A549 treated with ZK216348 at 1 μM for 4 hours (cell line): ENCODE measurements around the gene GP1BA. TPM values are rescaled to one million over a fixed set of nuclear protein-coding genes. Genes with fewer than 3 reads are reported as not detected.

Source experiments
- total RNA-seq: library from RNA; stranded (reverse); fragments of 200-300 nt; extraction: Qiagen RNA extraction; gene quantifications from 5 replicates; pipeline ENCODE4 v1.2.3, GENCODE V29; 2022; ENCODE audit warnings: low read depth

The GP1BA gene
- not detected in 5 replicates for total RNA-seq

GRCh38 chr17:4931963-4932362 is at the start of gene GP1BA:
Gene GP1BA, plus strand, starts transcription at chr17:4932277. Its CDS starts 328 bp downstream, at chr17:4932605.

GRCh38 chr17:4899341-4900230 is 32.5 kb upstream of the GP1BA start, which contains the start of gene C17orf107:
Gene C17orf107, plus strand, starts transcription at chr17:4899536. Its CDS starts 227 bp downstream, at chr17:4899763.

GRCh38 chr17:4903051-4903818 is 28.8 kb upstream of the GP1BA start, which contains the start of gene CHRNE:
Gene CHRNE, minus strand, starts transcription at chr17:4903098. Its CDS starts 35 bp downstream, at chr17:4903063.

GRCh38 chr17:4939796-4940554 is 7.9 kb downstream of the GP1BA start, which contains the start of the genes RNF167 and SLC25A11:
Gene RNF167, plus strand, starts transcription at chr17:4940268. Its CDS starts 642 bp downstream, at chr17:4940910.
Gene SLC25A11, minus strand, starts transcription at chr17:4940046. Its CDS starts 136 bp downstream, at chr17:4939910.

GRCh38 chr17:4948166-4948930 is 16.3 kb downstream of the GP1BA start, which contains the start of gene PFN1:
Gene PFN1, minus strand, starts transcription at chr17:4948530. Its CDS starts 136 bp downstream, at chr17:4948394.

GRCh38 chr17:4950746-4951204 is 18.7 kb downstream of the GP1BA start, which contains the start of gene ENO3:
Gene ENO3, plus strand, starts transcription at chr17:4951119. Its CDS starts 711 bp downstream, at chr17:4951830.

GRCh38 chr17:4967539-4968485 is 35.7 kb downstream of the GP1BA start, which contains the start of gene SPAG7:
Gene SPAG7, minus strand, starts transcription at chr17:4967817. Its CDS starts 13 bp downstream, at chr17:4967804.

Other genes starting within 250 kb of the GP1BA start
- 52.0 to 80.3 TPM (median 74.0 TPM) in 5 replicates for gene PELP1, start 228.1 kb upstream of the GP1BA start, total RNA-seq
- 51.4 to 69.2 TPM (median 63.0 TPM) in 5 replicates for gene ARRB2, start 221.6 kb upstream of the GP1BA start, total RNA-seq
- gene MED11, start 200.8 kb upstream of the GP1BA start, total RNA-seq: 38.6 to 52.7 TPM (median 42.3 TPM) in 5 replicates
- gene ZMYND15, start 192.4 kb upstream of the GP1BA start, total RNA-seq: 0.41 to 0.65 TPM (median 0.52 TPM) in 5 replicates
- gene CXCL16, start 192.3 kb upstream of the GP1BA start, total RNA-seq: 11.6 to 20.8 TPM (median 17.1 TPM) in 5 replicates
- 0.44 to 1.2 TPM (median 0.78 TPM) in 5 replicates for gene TM4SF5, start 160.4 kb upstream of the GP1BA start, total RNA-seq
- 0.94 to 1.7 TPM (median 1.5 TPM) in 4 of 5 replicates, not detected in the other for gene VMO1, start 145.9 kb upstream of the GP1BA start, total RNA-seq
- gene GLTPD2, start 143.3 kb upstream of the GP1BA start, total RNA-seq: not detected in 5 replicates
- 391 to 521 TPM (median 476 TPM) in 5 replicates for gene PSMB6, start 136.1 kb upstream of the GP1BA start, total RNA-seq
- 17.2 to 31.6 TPM (median 24.7 TPM) in 5 replicates for gene PLD2, start 125.1 kb upstream of the GP1BA start, total RNA-seq
- 39.9 to 69.8 TPM (median 63.0 TPM) in 5 replicates for gene MINK1, start 98.9 kb upstream of the GP1BA start, total RNA-seq
- gene C17orf107, start 32.7 kb upstream of the GP1BA start, total RNA-seq: 0.13 to 0.41 TPM (median 0.36 TPM) in 5 replicates
- gene CHRNE, start 29.2 kb upstream of the GP1BA start, total RNA-seq: 0.06 to 0.22 TPM (median 0.09 TPM) in 3 of 5 replicates, not detected in the others
- gene SLC25A11, start 7.8 kb downstream of the GP1BA start, total RNA-seq: 48.3 to 76.4 TPM (median 71.9 TPM) in 5 replicates
- gene RNF167, start 8.0 kb downstream of the GP1BA start, total RNA-seq: 100 to 159 TPM (median 135 TPM) in 5 replicates
- gene PFN1, start 16.3 kb downstream of the GP1BA start, total RNA-seq: 2,069 to 3,159 TPM (median 3,031 TPM) in 5 replicates
- 41.5 to 63.2 TPM (median 48.4 TPM) in 5 replicates for gene ENO3, start 18.8 kb downstream of the GP1BA start, total RNA-seq
- gene SPAG7, start 35.5 kb downstream of the GP1BA start, total RNA-seq: 71.7 to 94.4 TPM (median 78.1 TPM) in 5 replicates
- 24.5 to 43.4 TPM (median 34.9 TPM) in 5 replicates for gene CAMTA2, start 55.4 kb downstream of the GP1BA start, total RNA-seq
- 1.1 to 2.4 TPM (median 1.5 TPM) in 5 replicates for gene INCA1, start 65.2 kb downstream of the GP1BA start, total RNA-seq
- gene KIF1C, start 65.7 kb downstream of the GP1BA start, total RNA-seq: 95.3 to 132 TPM (median 116 TPM) in 5 replicates
- gene SLC52A1, start 103.1 kb downstream of the GP1BA start, total RNA-seq: 0.33 to 1.1 TPM (median 0.75 TPM) in 5 replicates
- gene ZFP3, start 146.2 kb downstream of the GP1BA start, total RNA-seq: 0.81 to 1.5 TPM (median 1.0 TPM) in 5 replicates
- gene ZNF232, start 179.6 kb downstream of the GP1BA start, total RNA-seq: 3.7 to 4.8 TPM (median 4.4 TPM) in 5 replicates
- 0.04 to 0.07 TPM (median 0.04 TPM) in 3 of 5 replicates, not detected in the others for gene USP6, start 183.8 kb downstream of the GP1BA start, total RNA-seq